Stimulated activated naive CD8-positive, alpha-beta T cell treated with anti-CD3 and anti-CD28 coated beads, Interleukin-15, amount 100 ng/mL, for 72 hours (primary cell): ENCODE measurements around the gene DNAH1.

Source experiments
- ATAC-seq: fragments of 150-1000 bp; cut with Tn5 transposase; 2 replicates; pipeline ENCODE4 v1.10.0; 2021; ENCODE audit warnings: mild to moderate bottlenecking, moderate library complexity
- DNase-seq, 2 donors: peaks; one replicate each; pipeline ENCODE4 v3.0.0; 2021 to 2022
- H3K27ac Mint-ChIP-seq, 2 donors: one replicate each; pipeline ENCODE4 v1.8.0; 2022; ENCODE audit warnings: mild to moderate bottlenecking in 2 of 2, mixed read lengths in 2 of 2, moderate library complexity in 2 of 2
- H3K27me3 Mint-ChIP-seq: one replicate; pipeline ENCODE4 v1.8.0; 2022; ENCODE audit warnings: mixed read lengths
- H3K4me1 Mint-ChIP-seq: one replicate; pipeline ENCODE4 v1.8.0; 2022; ENCODE audit warnings: mild to moderate bottlenecking, mixed read lengths
- H3K4me3 Mint-ChIP-seq, 2 donors: one replicate each; pipeline ENCODE4 v1.8.0; 2022; ENCODE audit warnings: mild to moderate bottlenecking in 2 of 2, mixed read lengths in 2 of 2, moderate library complexity in 1 of 2
- H3K9me3 Mint-ChIP-seq, 2 donors: one replicate each; pipeline ENCODE4 v1.8.0; 2022; ENCODE audit warnings: mixed read lengths in 2 of 2

DNAH1 gene

GRCh38 chr3:52393131-52393807 is 77.2 kb downstream of the DNAH1 start:
- H3K4me3 Mint-ChIP-seq = no peak overlapping the region
- ATAC-seq (no peak), DNase-seq (no peak)
- H3K4me1 Mint-ChIP-seq = no peaks in the 10 kb centered on the region
- H3K27me3 Mint-ChIP-seq = no peaks in the 10 kb centered on the region
- no peaks in the 10 kb centered on the region for H3K9me3 Mint-ChIP-seq
- no peak overlapping the region for H3K27ac Mint-ChIP-seq

GRCh38 chr3:52393959-52394670 is 78.0 kb downstream of the DNAH1 start:
- no peak for DNase-seq
- peak overlapping the region in 1 of 2 donors; percentile 64 for H3K27ac Mint-ChIP-seq
- no peak for ATAC-seq
- no peak overlapping the region for H3K4me3 Mint-ChIP-seq
- H3K4me1 Mint-ChIP-seq = no peaks in the 10 kb centered on the region
- no peaks in the 10 kb centered on the region for H3K27me3 Mint-ChIP-seq
- H3K9me3 Mint-ChIP-seq = no peaks in the 10 kb centered on the region

GRCh38 chr3:52394751-52395502 is 78.8 kb downstream of the DNAH1 start:
- peak overlapping the region; percentile 37 to 64 for H3K27ac Mint-ChIP-seq

GRCh38 chr3:52395503-52395865 is 79.4 kb downstream of the DNAH1 start:
- ATAC-seq (no peak), DNase-seq (no peak)
- no peak overlapping the region for H3K4me3 Mint-ChIP-seq
- no peaks in the 10 kb centered on the region for H3K9me3 Mint-ChIP-seq
- no peaks in the 10 kb centered on the region for H3K27me3 Mint-ChIP-seq
- peak overlapping the region in 1 of 2 donors; percentile 37 for H3K27ac Mint-ChIP-seq
- H3K4me1 Mint-ChIP-seq = no peaks in the 10 kb centered on the region

More at GRCh38 chr3:52394751-52395502, 78.8 kb downstream of the DNAH1 start:
- Mint-ChIP-seq H3K27me3 (no peaks in the 10 kb centered on the region), H3K4me3 (no peak overlapping the region), H3K9me3 (no peaks in the 10 kb centered on the region), H3K4me1 (no peaks in the 10 kb centered on the region)
- DNase-seq = no peak
- no peak for ATAC-seq

GRCh38 chr3:52396011-52396906 is 80.1 kb downstream of the DNAH1 start:
- H3K4me3 Mint-ChIP-seq = no peak overlapping the region
- no peaks in the 10 kb centered on the region for H3K9me3 Mint-ChIP-seq
- no peaks in the 10 kb centered on the region for H3K4me1 Mint-ChIP-seq
- no peak for DNase-seq
- peak overlapping the region in 1 of 2 donors; percentile 39 for H3K27ac Mint-ChIP-seq
- no peak for ATAC-seq
- H3K27me3 Mint-ChIP-seq = no peaks in the 10 kb centered on the region

- no peak overlapping the region for H3K4me3 Mint-ChIP-seq
- no peaks in the 10 kb centered on the region for H3K9me3 Mint-ChIP-seq
- H3K27me3 Mint-ChIP-seq = no peaks in the 10 kb centered on the region
- ATAC-seq (no peak), DNase-seq (no peak)
- H3K27ac Mint-ChIP-seq = peak overlapping the region in 1 of 2 donors; percentile 15
- no peaks in the 10 kb centered on the region for H3K4me1 Mint-ChIP-seq
Observed at GRCh38 chr3:52396907-52397591, 80.9 kb downstream of the DNAH1 start.

GRCh38 chr3:52397676-52398399 is 81.7 kb downstream of the DNAH1 start:
- H3K9me3 Mint-ChIP-seq = no peaks in the 10 kb centered on the region
- ATAC-seq = no peak
- no peaks in the 10 kb centered on the region for H3K27me3 Mint-ChIP-seq
- no peak overlapping the region for H3K4me3 Mint-ChIP-seq
- no peaks in the 10 kb centered on the region for H3K4me1 Mint-ChIP-seq
- peak overlapping the region in 1 of 2 donors; percentile 15 for H3K27ac Mint-ChIP-seq
- DNase-seq = no peak

- Mint-ChIP-seq H3K4me1 (no peaks in the 10 kb centered on the region), H3K9me3 (no peaks in the 10 kb centered on the region), H3K4me3 (no peak overlapping the region), H3K27ac (peak overlapping the region in 1 of 2 donors; percentile 71), H3K27me3 (no peaks in the 10 kb centered on the region)
- DNase-seq (no peak), ATAC-seq (no peak)
Observed at GRCh38 chr3:52398670-52399081, 82.6 kb downstream of the DNAH1 start.

- no peak for DNase-seq
- Mint-ChIP-seq H3K9me3 (no peaks in the 10 kb centered on the region), H3K4me1 (no peaks in the 10 kb centered on the region), H3K4me3 (no peak overlapping the region), H3K27ac (no peak overlapping the region), H3K27me3 (no peaks in the 10 kb centered on the region)
- no peak for ATAC-seq
Observed at GRCh38 chr3:52399131-52399530, 83.0 kb downstream of the DNAH1 start.

- Mint-ChIP-seq H3K27ac (no peak overlapping the region), H3K4me1 (no peaks in the 10 kb centered on the region), H3K9me3 (no peaks in the 10 kb centered on the region), H3K4me3 (no peak overlapping the region), H3K27me3 (no peaks in the 10 kb centered on the region)
- DNase-seq (no peak), ATAC-seq (no peak)
Observed at GRCh38 chr3:52399593-52399992, 83.5 kb downstream of the DNAH1 start.

GRCh38 chr3:52400275-52400793 is 84.2 kb downstream of the DNAH1 start:
- no peak for ATAC-seq
- no peak overlapping the region for H3K4me3 Mint-ChIP-seq
- no peaks in the 10 kb centered on the region for H3K4me1 Mint-ChIP-seq
- H3K9me3 Mint-ChIP-seq = no peaks in the 10 kb centered on the region
- H3K27ac Mint-ChIP-seq = peak overlapping the region; percentile 63 to 74
- H3K27me3 Mint-ChIP-seq = no peaks in the 10 kb centered on the region
- DNase-seq = no peak

- H3K27ac Mint-ChIP-seq = peak overlapping the region in 1 of 2 donors; percentile 74
- no peaks in the 10 kb centered on the region for H3K27me3 Mint-ChIP-seq
- DNase-seq (no peak), ATAC-seq (no peak)
- H3K9me3 Mint-ChIP-seq = no peaks in the 10 kb centered on the region
- H3K4me3 Mint-ChIP-seq = no peak overlapping the region
- no peaks in the 10 kb centered on the region for H3K4me1 Mint-ChIP-seq
Observed at GRCh38 chr3:52401021-52401420, 84.9 kb downstream of the DNAH1 start.

- H3K27ac Mint-ChIP-seq = peak overlapping the region in 1 of 2 donors; percentile 93
- no peaks in the 10 kb centered on the region for H3K27me3 Mint-ChIP-seq
- DNase-seq = no peak
- H3K9me3 Mint-ChIP-seq = no peaks in the 10 kb centered on the region
- H3K4me3 Mint-ChIP-seq = no peak overlapping the region
- no peak for ATAC-seq
- H3K4me1 Mint-ChIP-seq = peaks cover 1% of the 10 kb centered on the region
Observed at GRCh38 chr3:52401551-52401950, 85.4 kb downstream of the DNAH1 start.

- Mint-ChIP-seq H3K27me3 (no peaks in the 10 kb centered on the region), H3K27ac (peak overlapping the region in 1 of 2 donors; percentile 87), H3K4me1 (peaks cover 7% of the 10 kb centered on the region), H3K4me3 (no peak overlapping the region), H3K9me3 (no peaks in the 10 kb centered on the region)
- DNase-seq (no peak), ATAC-seq (no peak)
Observed at GRCh38 chr3:52402101-52402521, 86.0 kb downstream of the DNAH1 start.
